HG02981 (cell line): ENCODE data around the gene RPL12.

Experiments
- ATAC-seq: cut with Tn5 transposase; IDR thresholded peaks from one replicate; pipeline ENCODE4 v1.9.1; 2021; ENCODE audit warnings: mild to moderate bottlenecking, moderate library complexity; ENCODE audit not compliant: unreplicated experiment

The RPL12 gene

DNA sequence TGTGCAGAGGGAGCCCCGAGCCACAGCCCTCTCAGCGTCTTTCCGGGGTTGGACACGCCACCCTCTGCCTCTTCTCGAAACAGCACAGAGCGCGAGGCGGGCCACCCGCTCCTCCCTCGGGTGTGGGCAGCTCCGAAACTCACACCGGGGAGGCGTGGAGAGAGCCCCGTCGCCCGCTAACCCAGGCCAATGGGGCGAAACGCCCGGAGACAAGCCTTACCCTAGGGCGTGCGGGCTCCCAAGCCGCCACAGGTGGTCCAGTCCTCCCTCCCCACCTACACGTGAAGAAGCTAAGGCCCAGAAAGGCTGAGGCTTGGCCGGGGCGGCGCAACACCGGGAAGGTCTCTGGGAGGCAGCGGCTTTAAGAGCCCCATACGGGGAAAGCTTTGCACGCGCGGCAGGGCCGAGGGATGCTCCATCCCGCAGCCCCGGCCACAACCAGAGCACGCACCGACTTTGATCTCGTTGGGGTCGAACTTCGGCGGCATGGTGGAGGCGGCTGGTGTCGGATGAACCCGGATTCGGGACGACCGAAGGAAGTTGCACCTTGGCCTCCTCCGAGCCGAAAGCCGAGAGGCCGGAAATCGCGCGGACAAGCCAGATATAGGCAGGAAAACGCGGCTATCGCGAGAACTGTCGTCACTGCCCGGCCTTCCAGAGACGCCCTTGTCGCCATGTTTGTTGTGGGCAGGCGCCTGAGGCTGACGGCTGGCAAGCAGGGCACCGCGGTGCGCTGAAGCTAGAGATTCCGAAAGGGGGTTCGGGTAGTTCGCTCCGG lies at the start of gene RPL12, which contains the start of gene LRSAM1:
Gene RPL12, minus strand, starts transcription at position 577 of the 778 bp plus-strand sequence. Its CDS starts 89 bp downstream, at position 488.
Gene LRSAM1, plus strand, starts transcription at position 681 of the 778 bp plus-strand sequence. CDS start 3,018 bp downstream, outside the sequence.
- peak; percentile 55 for ATAC-seq

DNA sequence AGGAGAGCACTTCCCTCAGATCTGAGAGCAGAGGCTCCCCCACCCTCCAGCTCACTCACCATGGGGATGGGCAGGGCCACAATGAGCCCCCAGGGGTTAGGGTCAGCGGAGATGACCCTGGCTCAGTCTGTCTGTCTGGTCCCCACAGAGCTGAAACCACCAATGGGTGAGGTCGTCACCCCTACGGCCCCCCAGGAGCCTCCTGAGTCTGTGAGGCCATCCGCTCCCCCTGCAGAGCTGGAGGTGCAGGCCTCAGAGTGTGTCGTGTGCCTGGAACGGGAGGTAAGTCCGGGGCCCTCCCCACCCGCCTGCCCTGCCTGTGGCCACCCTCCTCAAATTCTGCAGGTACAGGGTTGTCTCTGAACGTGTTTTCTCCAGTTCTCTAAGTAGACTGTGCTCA lies 49.7 kb upstream of the RPL12 start:
- no peak for ATAC-seq

DNA sequence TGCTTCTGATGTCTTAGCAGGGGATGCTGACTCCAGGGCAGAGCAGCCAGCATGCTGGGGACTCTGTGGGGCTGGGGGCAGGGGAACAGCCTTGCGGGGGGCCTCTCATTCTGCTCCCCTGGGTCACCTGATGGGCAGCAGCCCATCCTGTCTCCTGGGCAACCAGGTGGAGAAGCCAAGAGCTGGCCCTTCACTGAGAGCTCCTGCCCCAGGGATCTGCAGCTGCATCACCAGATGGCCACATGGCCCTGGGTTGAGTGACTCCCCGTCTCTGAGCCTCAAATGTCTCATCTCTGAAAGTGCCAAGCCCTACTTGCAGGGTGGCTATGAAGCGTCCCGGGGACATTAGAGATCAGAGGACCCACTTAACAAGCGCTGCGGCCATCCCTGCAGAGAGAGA lies 49.2 kb upstream of the RPL12 start:
- ATAC-seq = no peak

DNA sequence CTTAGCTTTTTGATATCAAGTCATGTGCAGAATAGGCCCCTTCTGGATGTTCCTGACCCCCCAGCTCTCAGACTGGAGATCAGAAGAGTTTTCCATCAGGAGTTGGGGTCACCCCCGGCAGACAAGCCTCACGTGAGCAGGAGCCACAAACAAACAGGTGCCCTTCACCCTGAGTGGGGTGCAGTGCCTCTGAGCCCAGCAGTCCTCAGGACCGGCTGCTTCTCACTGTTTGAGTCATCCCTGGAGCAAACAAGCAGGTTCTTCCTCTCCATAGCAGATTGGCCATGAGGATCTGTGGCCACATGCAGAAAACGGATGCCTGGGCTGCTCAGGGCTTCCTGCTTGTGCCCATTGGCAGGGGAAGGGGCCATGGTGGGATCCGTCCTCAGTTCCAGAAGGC lies 47.1 kb upstream of the RPL12 start:
- ATAC-seq = no peak

DNA sequence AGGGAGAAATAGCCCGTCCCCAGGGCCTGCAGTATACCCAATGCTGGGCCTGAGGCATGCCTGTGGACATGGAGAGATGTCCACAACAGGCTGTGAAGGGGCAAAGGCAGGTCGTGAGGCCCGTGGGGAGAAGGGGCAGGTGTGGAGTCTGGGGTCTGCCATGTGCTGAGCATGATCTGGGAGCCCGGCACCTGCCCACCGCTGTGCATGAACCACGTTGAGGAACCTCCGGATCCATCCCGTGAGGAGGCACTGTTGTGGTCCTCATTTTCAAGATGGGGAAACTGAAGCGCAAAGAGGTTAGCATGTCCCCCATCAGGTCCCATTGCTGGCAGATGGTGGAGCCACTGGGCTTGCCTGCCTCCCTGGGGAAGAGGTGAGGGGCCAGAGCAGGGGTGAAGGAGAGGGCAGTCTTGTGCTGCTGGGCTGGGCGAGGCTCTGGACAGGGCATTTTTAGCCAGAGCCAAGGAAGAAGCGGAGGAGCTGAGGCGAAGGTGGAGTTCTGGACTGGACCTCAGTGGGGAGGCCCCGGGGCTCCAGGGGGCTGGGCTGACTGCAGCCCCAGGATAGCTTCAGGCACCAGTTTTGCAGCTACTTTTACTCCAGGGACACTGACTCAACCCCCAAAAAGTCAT lies 46.6 kb upstream of the RPL12 start:
- ATAC-seq = no peak

DNA sequence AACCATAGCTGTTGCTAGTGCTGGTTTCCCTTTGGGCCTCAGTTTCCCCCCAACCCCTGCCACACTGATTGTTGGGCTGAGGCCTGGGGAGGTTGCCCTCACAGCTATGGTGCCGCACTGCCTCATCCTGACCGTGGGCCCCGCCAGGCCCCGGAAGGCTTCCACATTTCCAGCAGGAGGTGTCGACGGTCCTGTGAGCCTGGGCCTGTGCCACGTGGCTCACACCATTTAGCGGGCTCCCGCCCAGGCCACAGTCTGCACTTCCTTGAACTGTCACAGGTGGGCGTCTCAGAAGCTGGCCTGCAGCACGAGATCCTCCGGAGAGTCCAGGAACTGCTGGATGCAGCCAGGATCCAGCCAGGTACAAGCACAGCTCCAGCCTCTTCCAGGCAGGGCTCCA lies 45.8 kb upstream of the RPL12 start:
- ATAC-seq = no peak

DNA sequence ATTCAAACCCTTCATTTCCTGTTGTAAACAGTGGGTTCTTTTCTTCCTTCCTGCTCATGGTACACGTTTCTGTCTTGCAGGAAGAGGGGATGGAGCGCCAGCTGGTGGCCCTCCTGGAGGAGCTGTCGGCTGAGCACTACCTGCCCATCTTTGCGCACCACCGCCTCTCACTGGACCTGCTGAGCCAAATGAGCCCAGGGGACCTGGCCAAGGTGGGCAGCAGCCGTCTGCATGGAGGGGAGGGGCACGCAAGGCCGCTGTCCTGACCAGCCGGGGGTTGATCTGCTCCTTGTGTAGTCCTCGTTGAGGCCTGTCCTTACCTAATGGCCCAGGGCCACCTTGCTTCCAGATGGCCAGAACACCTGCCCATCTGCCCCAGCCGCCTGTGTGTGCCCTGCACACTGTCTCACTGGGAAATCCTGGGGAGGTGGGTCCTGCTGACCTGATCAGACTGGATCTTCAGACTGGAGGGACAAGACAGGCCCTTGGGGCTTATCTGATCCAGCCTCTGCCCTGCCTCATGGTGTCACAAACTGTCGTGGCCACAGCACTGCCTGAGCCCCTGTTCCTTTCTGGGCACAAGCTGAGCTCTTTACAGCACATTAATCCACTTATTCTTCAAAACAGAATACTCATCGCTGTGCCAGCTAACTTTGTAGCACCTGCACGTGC lies 44.8 kb upstream of the RPL12 start:
- ATAC-seq = no peak

DNA sequence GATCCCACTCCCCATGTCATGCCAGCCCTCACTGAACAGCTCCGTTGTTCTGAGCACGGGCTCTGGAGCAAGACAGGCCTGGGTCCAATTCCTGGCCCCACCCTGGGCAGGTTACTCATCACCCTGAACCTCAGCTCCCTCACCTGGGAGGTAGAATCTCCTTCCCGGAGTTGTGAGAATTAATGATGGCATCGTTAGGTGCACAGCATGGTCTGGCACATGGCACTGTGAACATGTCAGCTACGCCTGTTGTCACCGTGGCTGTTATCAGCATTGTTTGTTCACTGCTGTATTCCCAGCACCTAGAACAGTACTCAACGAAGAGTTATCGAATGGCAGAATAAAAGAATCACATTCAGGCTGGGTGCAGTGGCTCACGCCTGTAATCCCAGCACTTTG lies 43.1 kb upstream of the RPL12 start:
- ATAC-seq = no peak

DNA sequence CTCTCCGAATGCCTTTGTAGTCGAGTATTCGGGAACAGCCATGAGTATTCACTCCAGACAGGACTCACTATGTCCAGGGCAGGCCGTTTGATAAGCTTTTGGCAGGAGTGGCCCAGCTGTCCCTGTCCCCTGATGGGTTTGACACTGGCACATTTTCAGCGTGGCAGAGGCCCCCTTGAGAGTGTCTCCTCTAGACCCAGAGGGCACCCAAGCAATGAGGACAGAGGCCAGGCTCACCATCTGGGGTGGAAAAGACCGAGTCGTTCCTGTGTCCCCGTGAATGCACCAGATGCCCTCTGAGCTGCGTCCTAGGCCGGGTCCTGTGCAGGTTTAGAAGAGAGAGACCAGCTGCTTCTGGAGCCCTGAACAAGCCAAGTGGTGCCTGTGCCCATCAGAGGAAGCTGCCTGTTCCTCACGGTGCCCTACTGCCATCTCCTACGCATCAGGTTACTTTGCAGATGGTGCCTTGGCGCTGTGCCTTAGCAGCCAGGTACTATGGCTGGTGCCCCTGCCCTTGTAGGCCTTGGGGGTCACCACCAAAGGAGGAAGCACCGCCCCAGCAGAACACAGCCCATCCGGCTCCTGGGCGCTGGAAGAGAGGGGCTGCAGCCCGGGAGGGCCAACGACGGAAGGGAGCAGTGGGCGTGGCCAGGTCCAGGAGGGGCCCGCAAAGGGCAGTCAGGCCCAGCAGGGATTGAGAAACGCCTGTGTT lies 42.5 kb upstream of the RPL12 start:
- no peak for ATAC-seq

DNA sequence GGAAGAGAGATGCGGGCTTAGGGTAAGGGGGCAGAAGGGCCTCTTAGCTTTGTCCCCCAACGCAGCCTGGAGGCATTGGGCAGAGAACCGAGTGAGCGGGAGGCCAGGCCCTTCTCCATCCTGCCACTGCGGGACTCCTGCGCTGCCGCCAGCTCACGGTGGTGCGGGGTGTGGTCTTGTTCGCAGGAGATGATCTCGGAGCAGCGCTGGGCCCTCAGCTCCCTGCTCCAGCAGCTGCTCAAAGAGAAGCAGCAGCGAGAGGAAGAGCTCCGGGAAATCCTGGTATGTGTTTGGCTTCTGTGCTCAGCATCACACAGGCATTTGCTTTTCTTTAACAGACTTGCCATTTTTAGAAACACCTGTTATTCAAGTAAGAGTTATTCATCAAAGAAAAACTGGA lies 41.4 kb upstream of the RPL12 start:
- no peak for ATAC-seq

DNA sequence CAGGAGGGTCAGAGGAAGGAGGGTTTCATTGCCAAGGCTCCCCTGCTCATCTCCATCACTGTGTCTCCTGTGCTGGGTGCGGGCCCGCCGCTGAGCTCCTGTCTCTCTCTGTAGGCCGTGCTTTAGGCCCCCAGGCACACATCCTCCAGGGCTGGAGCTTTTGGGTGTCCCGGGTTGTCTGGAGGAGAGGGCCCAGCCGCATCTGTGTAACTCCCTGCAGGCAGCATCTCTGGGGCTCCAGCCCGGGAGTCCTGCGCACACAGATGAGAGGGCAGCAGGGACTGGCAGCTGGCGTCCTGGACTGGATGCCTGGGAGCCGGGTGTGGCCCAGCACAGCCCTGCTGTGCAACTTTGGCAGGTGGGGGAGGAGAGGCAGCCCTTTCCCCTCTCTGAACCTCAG lies 40.3 kb upstream of the RPL12 start:
- no peak for ATAC-seq

DNA sequence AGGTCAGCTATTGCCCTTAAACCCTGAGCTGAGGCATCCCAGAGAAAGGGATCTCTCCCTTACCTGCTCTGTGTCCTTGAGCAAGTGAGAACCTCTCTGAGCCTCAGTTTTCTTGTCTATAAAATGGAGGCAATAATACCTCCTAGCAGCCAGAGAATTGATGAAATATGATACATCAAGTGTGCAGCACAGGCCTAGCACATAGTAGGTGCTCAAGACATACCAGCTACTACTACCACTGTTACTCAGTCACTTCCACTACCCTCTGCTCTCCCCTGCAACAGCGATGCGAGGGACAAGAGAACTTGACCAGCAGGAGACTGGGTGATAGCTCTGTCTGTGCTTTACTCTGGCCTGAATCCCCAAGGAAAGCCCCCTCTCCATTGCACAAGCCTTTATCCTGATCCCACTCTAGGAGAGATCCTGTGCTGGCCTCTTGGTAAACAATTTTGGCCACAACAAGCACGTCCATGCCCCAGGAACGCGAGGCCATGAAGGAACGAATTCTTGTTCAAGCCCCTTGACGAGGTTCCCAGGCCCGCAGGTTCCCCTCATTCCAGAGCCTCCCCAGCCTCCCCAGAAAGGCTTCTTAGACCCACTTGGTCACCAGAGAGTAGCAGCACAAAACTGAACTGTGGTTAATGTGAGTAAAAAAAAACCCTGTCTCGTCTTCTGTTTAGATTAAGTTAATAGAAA lies 39.5 kb upstream of the RPL12 start:
- no peak for ATAC-seq

DNA sequence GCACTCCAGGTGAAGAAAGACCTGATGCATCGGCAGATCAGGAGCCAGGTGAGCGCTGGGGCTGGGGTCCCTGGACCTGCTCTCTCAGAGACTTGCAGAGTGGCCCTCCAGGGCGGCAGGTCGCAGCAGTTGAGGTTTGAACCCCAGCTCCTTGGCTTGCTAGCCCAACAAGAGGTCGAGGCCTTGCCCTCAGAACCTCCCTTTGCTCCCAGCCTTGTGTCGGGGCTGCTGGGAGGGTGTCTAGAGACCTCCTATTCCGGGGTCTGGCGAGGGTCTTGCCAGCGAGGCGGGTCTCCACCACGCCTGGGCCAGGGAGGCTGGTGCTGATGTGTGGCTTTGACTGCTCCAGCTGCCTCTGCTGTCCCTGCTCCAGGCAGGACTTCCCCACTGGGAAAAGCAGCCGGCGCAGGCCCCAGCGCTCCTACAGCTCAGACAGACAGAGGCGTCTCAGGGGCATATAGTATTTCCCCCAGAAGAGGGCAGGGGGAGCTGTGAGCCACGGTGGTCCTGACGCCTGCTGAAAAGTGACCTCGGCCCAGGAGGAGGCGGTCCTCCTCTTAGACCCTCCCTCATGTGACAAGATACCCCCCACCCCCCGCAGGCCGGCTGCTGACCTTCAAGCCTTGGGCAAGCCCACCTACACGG lies 38.4 kb upstream of the RPL12 start:
- no peak for ATAC-seq

DNA sequence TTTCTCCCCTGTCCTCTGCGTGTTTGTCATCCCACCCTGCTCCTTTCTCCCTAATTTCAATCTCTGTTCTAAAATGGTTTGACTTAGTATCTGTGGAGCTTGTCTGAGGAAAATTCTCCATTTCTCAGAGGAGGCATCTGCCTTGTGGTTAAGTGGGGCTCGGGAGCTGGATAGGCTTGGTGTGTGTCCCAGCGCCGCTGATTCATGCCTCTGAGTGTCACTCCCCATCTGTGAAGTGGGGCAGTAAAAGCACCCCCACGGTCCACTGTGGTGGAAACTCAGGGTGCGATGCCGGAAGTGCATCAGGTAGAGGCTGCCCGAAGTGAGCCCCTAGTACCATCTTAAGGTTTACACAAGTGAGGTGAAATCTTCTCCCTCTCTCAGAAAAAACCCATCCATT lies 37.7 kb upstream of the RPL12 start:
- no peak for ATAC-seq

DNA sequence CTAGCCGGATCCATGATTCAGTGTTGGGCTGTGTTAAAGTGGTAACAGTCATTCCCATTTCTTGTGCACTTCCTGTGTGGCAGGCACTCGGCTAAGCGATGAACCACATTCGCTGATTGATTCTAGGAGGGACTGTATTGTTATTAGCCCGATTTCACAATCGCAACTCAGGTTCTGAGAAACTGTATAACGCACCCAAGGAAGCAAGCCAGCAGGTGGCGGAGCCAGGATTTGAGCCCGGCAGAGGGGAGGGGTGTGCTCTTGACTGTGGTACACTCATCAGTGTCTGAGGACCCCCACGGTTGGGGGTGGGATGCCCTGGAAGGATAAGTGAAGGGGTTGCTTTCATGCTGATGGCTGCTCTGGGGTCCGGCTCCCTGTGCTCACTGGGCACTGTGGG lies 34.8 kb upstream of the RPL12 start:
- ATAC-seq = no peak

DNA sequence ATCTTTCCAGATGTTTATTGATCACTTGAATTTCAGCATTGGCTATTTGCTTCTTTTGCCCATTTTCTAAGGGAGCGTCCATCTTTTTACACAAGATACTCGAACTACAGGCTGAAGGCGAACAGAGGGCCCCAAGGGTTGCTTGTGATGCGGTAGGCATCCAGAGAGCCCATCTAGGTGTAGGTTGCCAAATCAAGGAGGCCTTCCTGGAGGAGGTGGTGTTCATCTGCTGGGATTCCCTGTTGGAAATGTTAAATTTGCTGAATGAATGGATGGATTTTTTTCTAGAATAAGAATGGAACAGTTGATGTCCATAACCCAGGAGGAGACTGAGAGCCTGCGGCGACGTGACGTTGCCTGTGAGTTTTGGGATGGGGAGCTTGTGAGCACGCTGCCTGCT lies 31.5 kb upstream of the RPL12 start:
- no peak for ATAC-seq

DNA sequence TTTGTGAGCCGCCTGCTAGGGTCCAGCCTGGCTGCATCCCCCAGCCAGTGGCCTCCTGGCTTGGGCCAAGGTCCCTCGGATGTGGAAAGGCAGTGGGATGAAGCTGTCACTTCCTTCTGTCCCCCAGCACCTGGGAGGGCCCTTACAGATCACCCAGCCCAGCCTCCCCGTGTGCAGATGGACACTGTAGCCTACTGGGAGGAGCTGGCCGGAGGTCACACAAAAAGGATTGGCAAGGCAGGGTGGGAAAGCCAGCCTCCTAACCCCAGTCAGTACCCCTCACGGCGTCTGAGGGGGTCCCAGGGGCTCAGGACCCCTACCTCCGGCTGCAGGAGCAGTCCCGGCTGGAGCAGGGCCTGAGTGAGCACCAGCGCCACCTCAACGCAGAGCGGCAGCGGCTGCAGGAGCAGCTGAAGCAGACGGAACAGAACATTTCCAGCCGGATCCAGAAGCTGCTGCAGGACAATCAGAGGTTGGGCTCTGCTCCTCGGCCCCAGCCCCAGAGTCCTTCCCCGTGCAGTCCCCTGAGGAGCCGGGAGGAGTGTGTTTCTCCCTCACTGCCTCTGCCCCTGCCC lies 28.4 kb upstream of the RPL12 start:
- ATAC-seq = no peak

DNA sequence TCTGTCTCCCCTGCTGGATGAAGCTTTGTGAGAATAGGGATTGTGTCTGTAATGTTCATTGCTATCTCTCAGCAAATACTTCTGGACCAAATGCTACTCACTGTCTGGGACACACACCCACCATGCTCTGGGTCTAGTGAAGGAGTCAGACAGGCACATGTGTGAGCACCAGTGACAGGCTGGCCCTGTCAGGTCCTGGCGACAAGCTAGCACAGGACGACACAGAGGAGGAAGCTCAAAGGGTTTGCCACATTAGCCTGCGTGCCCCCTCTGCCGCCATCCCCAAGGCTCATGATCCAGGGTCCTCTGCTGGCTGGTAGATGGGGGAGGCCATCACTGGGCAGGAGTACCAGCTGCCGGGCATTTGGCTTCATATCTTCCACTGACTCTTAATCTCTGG lies 23.4 kb upstream of the RPL12 start:
- ATAC-seq = no peak

DNA sequence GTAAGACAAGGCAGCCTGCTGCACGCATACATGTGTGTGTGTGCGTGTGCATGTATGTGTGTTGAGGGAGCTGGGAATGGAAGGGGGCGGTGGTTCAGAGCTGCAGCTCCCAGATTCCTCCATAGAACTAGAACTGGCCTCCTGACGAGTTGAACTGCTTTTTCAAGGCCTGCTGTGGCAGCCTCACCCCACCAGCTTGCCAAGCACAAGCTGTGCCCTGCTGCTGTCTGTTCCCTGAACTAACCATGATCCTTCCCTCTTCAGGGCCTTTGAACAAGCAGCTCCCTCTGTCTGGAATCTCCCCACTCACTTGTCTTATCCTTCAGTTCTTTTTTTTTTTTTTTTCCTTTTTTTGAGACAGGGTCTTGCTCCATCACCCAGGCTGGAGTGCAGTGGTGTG lies 22.7 kb upstream of the RPL12 start:
- ATAC-seq = no peak

DNA sequence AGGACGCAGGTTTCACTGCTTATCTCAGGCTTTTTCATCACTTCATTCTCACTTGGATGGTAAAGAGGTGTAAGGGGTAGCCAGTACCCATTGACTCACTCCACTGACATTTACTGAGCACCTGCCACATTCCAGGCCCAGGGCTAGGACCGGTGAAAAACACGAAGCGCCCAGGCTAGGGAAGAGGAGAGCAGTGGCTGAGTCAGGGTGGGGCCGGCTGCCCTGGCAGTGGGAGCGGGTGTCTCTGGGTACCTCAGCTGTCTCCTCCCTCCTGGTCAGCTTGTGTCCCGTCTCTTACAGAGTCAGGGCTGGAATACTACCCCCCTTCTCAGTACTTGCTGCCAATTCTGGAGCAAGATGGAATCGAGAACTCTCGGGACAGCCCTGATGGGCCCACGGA lies 22.3 kb upstream of the RPL12 start:
- ATAC-seq = no peak
